HG03565 (cell line): Measurements from ENCODE around the gene PSMC1.

Experiments used
- ATAC-seq: cut with Tn5 transposase; IDR thresholded peaks from one replicate; pipeline ENCODE4 v1.9.1; 2021; ENCODE audit warnings: mild to moderate bottlenecking, moderate library complexity; ENCODE audit not compliant: unreplicated experiment

Gene PSMC1

GRCh38 chr14:90275820-90276219 lies 19.5 kb downstream of the PSMC1 start:
- no peak for ATAC-seq

GRCh38 chr14:90276646-90277367 lies 20.5 kb downstream of the PSMC1 start:
- no peak for ATAC-seq

GRCh38 chr14:90277581-90278198 lies 21.3 kb downstream of the PSMC1 start:
- ATAC-seq, result no peak

- ATAC-seq, result no peak
Measured at GRCh38 chr14:90278199-90279175, 22.1 kb downstream of the PSMC1 start.

GRCh38 chr14:90280096-90280495 lies 23.7 kb downstream of the PSMC1 start:
- no peak for ATAC-seq

- no peak for ATAC-seq
Measured at GRCh38 chr14:90281261-90281660, 24.9 kb downstream of the PSMC1 start.

GRCh38 chr14:90281756-90282155 lies 25.4 kb downstream of the PSMC1 start:
- no peak for ATAC-seq

GRCh38 chr14:90287791-90288190 lies 31.4 kb downstream of the PSMC1 start:
- ATAC-seq, result no peak

GRCh38 chr14:90288651-90289355 lies 32.5 kb downstream of the PSMC1 start:
- peak; percentile 79 for ATAC-seq

GRCh38 chr14:90290337-90291011 lies 34.1 kb downstream of the PSMC1 start:
- no peak for ATAC-seq

GRCh38 chr14:90291699-90292098 lies 35.3 kb downstream of the PSMC1 start:
- ATAC-seq, result no peak

- ATAC-seq, result no peak
Measured at GRCh38 chr14:90293766-90294730, 37.7 kb downstream of the PSMC1 start.

- ATAC-seq, result no peak
Measured at GRCh38 chr14:90294872-90295271, 38.5 kb downstream of the PSMC1 start.

- no peak for ATAC-seq
Measured at GRCh38 chr14:90295870-90296516, 39.6 kb downstream of the PSMC1 start.

GRCh38 chr14:90296641-90297040 lies 40.3 kb downstream of the PSMC1 start:
- no peak for ATAC-seq

GRCh38 chr14:90297876-90298629 lies 41.7 kb downstream of the PSMC1 start:
- ATAC-seq, result no peak

GRCh38 chr14:90299408-90299807 lies 43.1 kb downstream of the PSMC1 start:
- ATAC-seq, result no peak

GRCh38 chr14:90300611-90301047 lies 44.3 kb downstream of the PSMC1 start:
- ATAC-seq, result no peak
